Epithelial cell of prostate (primary cell): Measurements from ENCODE around the gene ITPRIP.

ENCODE experiments used
- DNase-seq: peaks from one replicate; pipeline ENCODE4 v3.0.0-alpha.2; 2011; ENCODE audit warnings: low read depth, low spot score
- H3K27ac ChIP-seq: fragments of 450-650 bp; 2 replicates; pipeline ENCODE4 v1.5.1; 2017; ENCODE audit warnings: mild to moderate bottlenecking

ITPRIP gene

GRCh38 chr10:104296687-104297436 lies 41.4 kb downstream of the ITPRIP start:
- no peak for DNase-seq
- no peak overlapping the region for H3K27ac ChIP-seq

- peak overlapping the region; percentile 63 for H3K27ac ChIP-seq
- no peak for DNase-seq
Measured at GRCh38 chr10:104293781-104294321, 44.4 kb downstream of the ITPRIP start.

DNA sequence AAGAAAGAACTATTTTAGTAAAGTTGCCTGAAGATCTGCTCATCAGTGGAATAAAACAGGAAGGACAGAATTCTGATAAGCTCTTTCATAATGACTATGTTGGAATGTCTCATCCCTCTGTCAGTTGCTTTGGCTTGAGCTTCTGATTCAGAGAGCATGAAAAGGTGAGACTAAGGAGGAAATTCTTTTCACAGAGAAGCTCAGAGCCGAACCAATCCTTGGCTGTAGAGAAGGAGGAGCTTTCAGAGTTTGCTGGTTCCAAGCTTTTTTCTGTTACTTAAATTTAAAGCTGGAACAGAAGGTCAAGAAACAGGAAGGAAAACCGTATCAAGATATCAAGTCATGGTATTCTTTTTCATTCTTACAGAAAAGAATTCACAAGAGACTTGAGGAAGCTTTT lies 45.3 kb downstream of the ITPRIP start:
- peak overlapping the region; percentile 63 for H3K27ac ChIP-seq
- DNase-seq, result no peak

DNA sequence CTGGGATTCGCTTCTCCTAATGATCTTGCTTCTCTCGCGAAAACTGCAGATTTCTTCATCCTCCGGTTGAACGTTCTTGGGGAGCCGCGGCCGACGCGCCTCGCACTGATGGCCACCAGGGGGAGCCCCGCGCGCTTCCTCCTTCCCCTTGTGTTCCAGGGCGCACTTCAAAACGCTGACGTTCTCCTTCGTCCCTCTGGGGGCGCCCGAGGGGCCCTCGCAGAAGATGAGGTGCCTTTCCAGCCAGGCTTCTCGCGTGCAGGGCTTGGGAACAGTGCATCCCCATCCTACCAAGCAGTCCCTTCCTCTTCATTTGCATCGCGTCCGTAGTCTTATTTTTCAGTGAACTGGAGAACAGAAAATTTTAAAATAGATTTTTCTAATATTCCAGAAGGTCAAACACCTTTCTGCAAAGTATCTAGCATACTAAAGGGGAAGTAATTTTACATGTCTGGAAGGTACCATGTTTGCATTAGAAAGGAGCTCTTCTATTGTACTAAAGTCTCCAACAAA lies 46.8 kb downstream of the ITPRIP start:
- H3K27ac ChIP-seq, result no peak overlapping the region
- no peak for DNase-seq

GRCh38 chr10:104288355-104288754 lies 49.9 kb downstream of the ITPRIP start:
- DNase-seq, result no peak
- H3K27ac ChIP-seq, result no peak overlapping the region

DNA sequence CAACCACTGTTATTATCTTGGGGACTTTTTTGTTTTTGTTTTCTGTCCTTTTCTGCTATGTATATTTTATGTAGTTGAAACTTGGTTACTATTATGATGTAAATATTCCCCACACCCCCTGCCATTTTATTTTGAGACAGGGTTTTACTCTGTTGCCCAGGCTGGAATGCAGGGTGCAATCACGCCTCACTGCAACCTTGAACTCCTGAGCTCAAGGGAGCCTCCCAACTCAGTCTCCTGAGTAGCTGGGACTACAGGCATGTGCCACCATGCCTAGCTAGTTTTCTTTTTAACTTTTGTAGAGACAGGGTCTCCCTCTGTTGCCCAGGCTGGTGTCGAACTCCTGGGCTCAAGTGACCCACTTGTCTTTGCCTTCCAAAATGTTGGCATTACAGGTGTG lies 51.3 kb downstream of the ITPRIP start:
- no peak overlapping the region for H3K27ac ChIP-seq
- no peak for DNase-seq

DNA sequence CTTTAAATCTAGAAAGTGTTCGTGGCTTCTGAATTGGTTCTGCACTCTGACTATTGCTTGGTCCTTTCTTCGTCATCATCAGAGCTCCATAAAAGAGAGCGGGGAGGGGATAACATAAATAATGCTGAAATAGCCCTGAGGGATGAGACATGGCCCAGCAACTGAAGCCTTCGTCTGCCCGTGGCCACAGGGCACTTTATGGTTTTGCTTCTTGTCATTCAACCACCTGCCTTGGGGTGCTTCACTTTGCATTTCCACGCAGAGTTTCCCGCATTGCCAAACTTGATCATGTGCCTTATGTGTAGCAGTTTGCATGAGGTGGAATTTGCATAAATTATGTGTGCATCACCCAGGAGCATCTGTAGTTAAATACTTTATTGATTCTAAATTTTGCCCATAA lies 53.4 kb downstream of the ITPRIP start:
- DNase-seq, result no peak
- no peak overlapping the region for H3K27ac ChIP-seq

DNA sequence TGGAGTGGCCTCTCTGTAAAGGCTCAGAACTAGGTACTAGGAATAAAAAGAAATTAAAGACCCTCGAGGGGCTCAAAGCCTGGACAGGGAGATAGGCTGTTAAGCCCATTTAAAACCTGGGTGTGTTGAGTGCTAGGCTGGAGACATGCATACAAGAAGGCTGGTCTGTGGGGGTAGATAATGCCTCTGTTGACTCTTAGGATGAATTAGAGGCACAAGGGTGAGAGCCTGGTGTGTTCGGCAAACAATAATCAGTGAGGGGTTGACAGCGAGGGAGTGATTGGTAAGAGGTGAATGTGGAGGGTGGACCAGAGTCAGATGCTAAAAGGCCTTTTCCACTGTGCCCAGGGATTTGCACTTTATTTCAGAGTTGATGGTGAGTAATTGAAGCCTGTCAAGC lies 56.6 kb downstream of the ITPRIP start:
- DNase-seq, result no peak
- no peak overlapping the region for H3K27ac ChIP-seq

GRCh38 chr10:104279550-104280259 lies 58.6 kb downstream of the ITPRIP start:
- H3K27ac ChIP-seq, result no peak overlapping the region
- DNase-seq, result no peak

DNA sequence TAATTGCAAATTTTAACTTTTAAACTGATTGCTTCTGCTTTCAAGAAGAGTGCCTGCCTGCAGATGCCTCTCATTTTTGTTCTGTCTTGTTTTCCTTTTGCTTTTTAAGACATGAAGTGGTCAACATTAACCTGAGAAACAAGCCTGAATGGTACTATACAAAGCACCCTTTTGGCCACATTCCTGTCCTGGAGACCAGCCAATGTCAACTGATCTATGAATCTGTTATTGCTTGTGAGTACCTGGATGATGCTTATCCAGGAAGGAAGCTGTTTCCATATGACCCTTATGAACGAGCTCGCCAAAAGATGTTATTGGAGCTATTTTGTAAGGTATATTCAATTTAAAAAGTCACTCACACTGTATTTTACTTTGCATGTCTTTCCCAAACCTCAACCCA lies 60.5 kb downstream of the ITPRIP start:
- H3K27ac ChIP-seq, result no peak overlapping the region
- no peak for DNase-seq

GRCh38 chr10:104276192-104276591 lies 62.1 kb downstream of the ITPRIP start:
- no peak for DNase-seq
- H3K27ac ChIP-seq, result no peak overlapping the region

- DNase-seq, result no peak
- H3K27ac ChIP-seq, result peak overlapping the region; percentile 42
Measured at GRCh38 chr10:104274762-104275721, 63.2 kb downstream of the ITPRIP start.

GRCh38 chr10:104273899-104274575 lies 64.2 kb downstream of the ITPRIP start:
- no peak for DNase-seq
- H3K27ac ChIP-seq, result no peak overlapping the region

DNA sequence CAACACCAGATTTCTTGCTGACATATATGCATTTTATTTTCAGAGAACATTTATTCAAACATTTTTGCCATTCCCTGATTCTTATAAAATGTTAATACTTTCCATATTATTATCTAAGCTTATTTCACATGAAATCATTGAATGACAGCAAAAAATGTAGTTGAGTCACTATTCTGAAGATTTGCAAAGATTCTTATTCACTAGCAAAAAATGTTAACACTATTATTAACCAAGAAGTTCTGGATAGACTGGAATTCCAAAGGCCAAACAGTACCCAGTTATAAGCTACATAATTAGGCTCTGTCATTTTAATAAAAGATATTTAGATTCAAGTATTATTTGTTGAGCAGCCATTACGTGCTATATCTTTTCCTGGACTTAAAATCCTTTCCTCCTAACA lies 65.0 kb downstream of the ITPRIP start:
- DNase-seq, result no peak
- no peak overlapping the region for H3K27ac ChIP-seq

GRCh38 chr10:104268713-104269645 lies 69.3 kb downstream of the ITPRIP start, which contains the start of gene GSTO2:
Gene GSTO2, plus strand, starts transcription at chr10:104269184. Its CDS starts 5,732 bp downstream, at chr10:104274916.
- H3K27ac ChIP-seq, result peak within 1 kb of the TSS; percentile 94
- peak; percentile 95 for DNase-seq

- peak overlapping the region; percentile 94 for H3K27ac ChIP-seq
- DNase-seq, result no peak
Measured at GRCh38 chr10:104268405-104268712, 69.9 kb downstream of the ITPRIP start.

DNA sequence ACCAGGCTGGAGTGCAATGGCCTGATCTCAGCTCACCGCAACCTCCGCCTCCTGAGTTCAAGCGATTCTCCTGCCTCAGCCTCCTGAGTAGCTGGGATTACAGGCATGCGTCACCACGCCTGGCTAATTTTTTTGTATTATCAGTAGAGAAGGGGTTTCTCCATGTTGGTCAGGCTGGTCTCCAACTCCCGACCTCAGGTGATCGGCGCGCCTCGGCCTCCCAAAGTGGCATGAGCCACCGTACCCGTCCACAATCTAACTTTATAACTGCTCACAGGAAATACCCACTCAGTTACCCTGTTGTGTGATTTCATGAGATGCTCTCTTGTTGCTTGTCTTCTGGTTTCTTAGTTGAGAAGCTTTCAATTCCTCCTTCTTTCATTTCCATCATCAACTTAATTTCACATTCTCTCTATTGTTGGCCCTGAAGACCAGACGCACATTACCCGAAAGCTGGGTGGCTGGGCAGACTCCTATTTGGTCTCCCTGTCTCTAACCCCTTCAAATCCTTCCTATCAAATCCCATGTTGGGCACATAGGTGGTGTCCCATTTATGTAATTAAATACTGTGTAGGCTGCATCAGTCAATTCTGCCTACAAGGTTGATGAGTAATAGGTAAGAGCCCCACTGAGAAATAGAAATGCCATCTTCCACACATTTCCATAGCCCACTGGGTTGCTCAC lies 70.4 kb downstream of the ITPRIP start:
- H3K27ac ChIP-seq, result peak overlapping the region; percentile 94
- no peak for DNase-seq

DNA sequence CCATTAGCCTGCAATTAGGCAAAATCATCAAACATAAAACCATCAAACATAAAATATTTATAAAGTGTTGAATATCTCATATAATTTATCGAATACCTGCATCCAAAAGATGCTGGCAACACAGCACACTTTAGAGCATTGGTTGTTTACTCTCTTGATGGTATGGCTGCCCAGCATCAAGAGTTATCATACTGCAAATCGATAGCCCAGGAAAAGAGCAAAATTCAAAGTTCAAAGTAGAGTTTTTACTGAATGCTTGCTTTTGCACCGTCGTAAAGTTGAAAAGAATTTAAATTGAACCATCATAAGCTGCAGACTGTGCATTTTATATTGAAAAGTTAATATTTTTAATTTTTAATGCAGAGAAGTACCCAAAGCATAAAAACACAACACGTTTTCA lies 73.5 kb downstream of the ITPRIP start:
- H3K27ac ChIP-seq, result no peak overlapping the region
- no peak for DNase-seq
